Embryonic facial prominence (tissue), 1 donor: ENCODE results near the gene CYTH1.
A peak's percentile ranks its signal among the peaks of the same experiment; 100 is the strongest.

Experiments
- DNase-seq: peaks from one replicate; pipeline ENCODE4 v3.0.0-alpha.2; 2016; ENCODE audit errors: extremely low spot score

CYTH1 gene

GRCh38 chr17:78804777-78805176 lies 22.7 kb upstream of the CYTH1 start:
- DNase-seq, result no peak

DNA sequence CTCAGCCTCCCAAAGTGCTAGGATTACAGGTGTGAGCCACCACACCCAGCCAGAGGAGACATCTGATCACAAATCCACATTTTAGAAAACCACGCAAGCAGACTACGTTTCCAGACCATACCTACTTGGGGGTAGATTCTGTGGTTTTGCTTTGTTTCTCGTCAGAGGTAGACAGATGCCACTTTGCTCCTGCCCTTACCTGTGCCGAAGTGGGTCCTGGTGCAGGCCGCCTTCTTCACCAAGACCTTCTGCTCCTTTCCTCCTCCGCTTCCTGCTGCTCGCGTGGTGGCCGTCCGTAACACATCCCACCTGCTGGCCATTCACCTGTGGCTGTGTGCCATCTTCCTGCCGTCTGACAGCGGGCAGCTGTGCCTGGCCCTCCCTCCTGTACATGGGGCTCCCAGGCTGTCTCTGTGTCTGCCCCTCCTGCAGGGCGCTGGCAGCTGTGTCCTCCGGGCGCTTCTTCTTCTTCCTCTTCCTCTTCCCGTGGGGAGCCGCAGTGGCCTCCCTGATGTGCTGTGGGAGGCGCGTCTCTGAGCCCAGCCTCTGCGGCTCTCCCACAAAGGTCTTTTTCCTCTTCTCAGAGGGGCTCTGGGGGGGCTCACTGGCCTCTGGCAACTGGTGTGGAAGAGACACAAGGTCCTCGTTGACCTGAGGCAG lies 21.2 kb upstream of the CYTH1 start:
- DNase-seq, result no peak

- no peak for DNase-seq
Observed at GRCh38 chr17:78802459-78802858, 20.4 kb upstream of the CYTH1 start.

GRCh38 chr17:78802008-78802407 lies 19.9 kb upstream of the CYTH1 start:
- DNase-seq, result no peak

GRCh38 chr17:78800132-78800931 lies 18.3 kb upstream of the CYTH1 start:
- no peak for DNase-seq

DNA sequence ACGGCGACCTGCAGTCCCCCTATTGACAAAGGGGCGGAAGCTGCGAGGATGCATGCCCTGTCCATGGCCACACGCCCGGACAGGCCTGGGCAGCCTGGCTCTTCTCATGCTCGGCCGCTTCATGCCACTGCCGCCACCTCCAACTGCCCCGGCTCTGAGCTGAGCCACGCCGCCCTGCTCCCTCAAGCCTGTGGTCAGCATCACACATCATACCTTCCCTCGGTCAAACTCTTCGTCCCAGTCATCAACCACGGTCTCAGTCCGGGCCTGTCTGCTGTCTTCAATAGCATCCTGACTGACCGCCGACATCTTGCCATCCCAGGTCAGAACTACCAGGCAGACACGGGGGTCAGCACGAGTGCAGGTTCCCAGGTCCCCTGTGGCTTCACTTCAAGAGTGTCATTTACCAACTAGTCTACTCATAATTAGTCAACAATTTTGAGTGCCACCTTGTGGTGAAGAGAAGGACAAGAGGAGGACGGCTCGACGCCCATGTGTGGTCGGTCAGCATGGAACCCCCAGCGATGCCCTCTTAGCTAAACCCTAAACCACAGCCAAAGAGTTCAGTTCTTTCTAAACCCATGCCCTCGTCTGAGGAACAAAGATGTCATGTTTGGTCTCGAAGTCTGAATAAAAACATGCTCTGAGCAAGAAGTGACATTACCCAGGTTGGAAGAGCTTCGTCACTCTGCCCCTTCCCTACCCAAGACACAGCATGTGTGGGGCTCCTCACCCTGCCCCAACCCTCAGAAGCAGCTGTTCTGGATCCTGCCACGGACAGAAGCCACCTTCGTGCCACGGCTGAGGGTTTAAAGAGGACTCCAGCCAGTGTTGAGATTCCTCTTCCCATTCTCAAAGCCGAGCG lies 16.9 kb upstream of the CYTH1 start:
- DNase-seq, result no peak

- DNase-seq, result no peak
Observed at GRCh38 chr17:78797691-78798585, 15.9 kb upstream of the CYTH1 start.

DNA sequence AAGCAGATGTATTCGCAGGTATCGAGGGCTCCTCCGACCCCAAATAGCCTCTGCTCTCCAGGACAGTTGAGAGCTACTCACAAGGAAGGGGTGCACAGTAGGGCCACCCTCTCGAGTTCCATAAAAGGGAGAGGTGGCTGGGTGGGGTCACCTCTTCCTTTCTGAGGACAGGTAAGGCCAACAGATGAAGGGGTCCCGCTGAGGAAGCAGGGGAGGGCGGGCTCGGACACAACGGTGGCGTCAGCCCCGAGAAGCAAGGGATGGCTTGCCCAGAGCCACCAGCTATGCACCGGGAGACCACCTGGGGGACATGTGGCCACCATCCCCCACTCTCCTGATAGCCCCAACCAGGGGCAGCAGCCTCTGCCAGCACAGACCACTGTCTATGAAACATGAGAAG lies 15.1 kb upstream of the CYTH1 start:
- no peak for DNase-seq

DNA sequence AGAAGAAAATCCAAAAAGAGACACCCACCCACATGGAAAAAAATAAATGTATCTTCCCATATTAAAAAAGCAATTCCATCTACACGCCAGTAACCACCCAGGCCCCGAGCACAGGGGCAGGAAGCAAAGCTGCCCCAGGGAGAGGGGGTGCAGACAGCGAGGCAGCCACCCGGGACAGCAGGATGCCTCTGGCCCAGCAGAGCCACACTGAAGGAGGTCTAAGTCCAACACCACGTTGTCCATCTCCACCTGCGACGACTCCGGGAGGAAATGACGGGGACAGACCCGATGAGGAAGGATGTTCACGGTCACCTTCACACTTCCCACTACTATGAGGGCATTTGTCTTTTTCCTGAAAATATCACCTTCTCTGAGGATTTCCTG lies 14.4 kb upstream of the CYTH1 start:
- DNase-seq, result no peak

DNA sequence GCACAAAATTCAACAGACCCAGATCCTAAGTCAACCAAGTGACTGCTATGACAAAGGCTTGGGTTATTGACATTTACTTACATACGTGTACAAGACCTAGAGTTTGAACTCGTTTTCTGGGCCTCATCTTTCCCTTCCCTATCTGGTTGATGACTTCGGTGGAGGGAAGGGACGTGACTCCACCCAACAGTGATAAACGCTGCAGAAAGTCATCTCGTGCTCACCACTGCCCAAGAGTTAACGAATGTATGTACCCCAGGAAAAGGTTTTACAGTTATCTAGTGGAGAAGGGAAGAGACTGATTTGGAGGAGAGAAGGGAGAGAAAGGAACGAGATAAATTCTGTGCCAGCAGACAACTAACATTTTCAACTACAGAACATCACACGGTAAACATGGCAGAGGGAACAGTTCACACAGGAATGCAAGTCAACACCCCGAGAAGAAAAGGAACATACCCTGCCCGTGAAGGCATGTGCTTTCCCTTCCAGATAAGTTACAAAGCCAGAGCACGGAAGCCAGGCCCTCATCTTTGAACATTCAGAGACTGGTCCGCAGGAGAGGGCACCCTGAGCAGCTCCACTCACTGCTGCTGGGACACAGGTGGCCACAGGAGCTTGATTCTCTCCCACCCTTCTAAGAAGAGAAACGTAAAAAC lies 13.9 kb upstream of the CYTH1 start:
- DNase-seq, result no peak

DNA sequence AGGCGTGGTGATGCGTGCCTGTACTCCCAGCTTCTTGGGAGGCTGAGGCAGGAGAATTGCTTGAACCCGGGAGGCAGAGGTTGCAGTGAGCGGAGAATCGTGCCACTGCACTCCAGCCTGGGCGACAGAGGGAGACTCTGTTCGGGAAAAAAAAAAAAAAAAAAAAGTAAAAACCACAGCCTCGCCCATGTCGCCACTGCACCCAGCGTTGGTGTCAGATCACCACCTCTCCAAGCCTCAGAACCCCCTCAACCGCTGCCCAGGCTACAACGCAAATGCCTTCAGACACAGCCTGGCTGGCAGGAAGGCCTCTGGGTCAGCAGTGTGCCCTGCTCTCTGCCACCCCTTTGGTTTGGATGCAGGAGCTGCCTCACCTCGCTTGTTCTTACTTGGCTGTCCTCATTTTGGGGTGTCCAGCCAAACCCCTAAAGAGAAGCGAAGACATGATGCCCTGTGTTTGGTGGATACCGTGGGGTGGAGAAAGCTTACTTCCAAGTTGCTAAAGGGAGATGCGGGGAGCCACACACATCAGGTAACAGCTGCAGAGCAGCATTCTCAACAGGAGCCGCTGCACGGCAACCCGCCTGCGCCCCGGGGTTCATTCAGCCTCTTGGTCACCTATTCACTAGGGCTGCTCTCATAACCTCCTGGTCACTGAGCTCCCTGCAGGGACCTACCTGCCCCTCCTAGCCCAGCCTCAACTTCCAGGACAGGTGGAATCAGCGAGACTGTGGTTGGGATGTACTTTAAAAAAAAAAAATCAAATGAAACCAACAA lies 13.0 kb upstream of the CYTH1 start:
- DNase-seq, result no peak

DNA sequence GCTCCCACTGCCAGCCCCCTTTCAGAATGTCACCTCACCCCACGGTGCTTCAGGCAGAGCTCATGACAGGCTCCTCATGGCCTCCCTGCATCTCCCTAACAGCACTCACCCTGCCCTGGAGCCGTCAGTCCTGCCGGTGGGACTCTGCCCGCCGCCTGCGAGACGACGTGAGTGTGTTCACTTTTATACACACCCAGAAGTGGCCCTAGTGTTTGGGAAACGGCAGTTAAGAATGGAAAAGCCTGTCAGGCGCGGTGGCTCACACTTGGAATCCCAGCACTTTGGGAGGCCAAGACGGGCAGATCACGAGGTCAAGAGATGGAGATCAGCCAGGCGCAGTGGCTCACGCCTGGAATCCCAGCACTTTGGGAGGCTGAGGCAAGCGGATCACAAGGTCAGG lies 12.3 kb upstream of the CYTH1 start:
- no peak for DNase-seq

DNA sequence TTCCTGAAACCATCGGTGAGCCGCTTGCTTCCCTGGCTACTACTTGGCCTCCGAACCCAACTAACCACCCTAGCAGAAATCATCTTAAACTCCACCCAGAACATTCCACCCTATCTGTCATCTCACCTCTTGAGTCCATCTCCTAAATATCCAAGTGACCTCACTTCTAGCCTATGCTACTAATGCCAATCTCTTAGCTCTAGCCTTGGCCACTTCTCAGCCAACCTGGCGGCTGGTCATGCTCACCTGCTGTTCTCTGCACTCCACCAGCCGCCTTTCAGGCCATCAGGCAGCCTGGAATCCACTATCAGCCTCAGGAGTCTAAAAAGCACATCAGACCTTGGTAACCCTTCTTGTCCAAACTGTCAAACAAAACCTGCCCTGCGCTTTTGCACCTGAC lies 11.9 kb upstream of the CYTH1 start:
- no peak for DNase-seq

- DNase-seq, result no peak
Observed at GRCh38 chr17:78793415-78793814, 11.3 kb upstream of the CYTH1 start.

- no peak for DNase-seq
Observed at GRCh38 chr17:78791840-78792709, 10.0 kb upstream of the CYTH1 start.

GRCh38 chr17:78790552-78790951 lies 8.5 kb upstream of the CYTH1 start:
- no peak for DNase-seq

GRCh38 chr17:78789663-78790181 lies 7.6 kb upstream of the CYTH1 start:
- peak; percentile 47 for DNase-seq

DNA sequence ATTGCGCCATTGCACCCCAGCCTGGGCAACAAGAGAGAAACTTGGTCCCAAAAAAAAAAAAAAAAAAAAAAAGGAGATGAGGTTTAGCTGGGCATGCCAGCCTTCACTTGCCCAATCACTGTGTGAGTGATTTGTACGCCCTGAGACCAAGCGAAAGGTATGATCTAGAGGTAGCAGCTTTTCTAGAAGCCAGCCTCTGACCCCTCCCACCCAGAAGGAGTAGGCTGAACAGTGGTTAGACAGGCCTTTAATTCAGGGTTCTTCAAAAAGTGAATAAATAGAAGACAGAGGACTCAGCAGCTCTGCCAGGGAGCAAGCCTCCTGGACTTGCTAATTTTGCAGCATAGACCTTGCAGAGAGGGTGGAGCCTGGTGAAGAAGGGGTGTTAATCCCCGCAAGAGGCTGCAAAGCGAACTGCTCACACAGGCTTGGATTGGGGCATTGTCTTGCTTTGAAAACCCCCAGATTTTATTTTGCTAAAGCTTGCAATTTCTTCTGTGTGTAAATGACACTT lies 7.1 kb upstream of the CYTH1 start:
- no peak for DNase-seq

GRCh38 chr17:78788451-78788850 lies 6.4 kb upstream of the CYTH1 start:
- DNase-seq, result no peak
